K562 (cell line): ENCODE data around the gene MTHFR. TPM values are rescaled to one million over a fixed set of nuclear protein-coding genes. Genes with fewer than 3 reads are reported as not detected.

Source experiments
- BRF1 ChIP-seq: IDR thresholded peaks from 3 replicates; pipeline ENCODE4 v1.6.1; 2011; ENCODE audit warnings: borderline replicate concordance, mild to moderate bottlenecking; ENCODE audit not compliant: insufficient read length; ENCODE audit errors: extremely low read depth
- CREM ChIP-seq: IDR thresholded peaks from 2 replicates; pipeline ENCODE4 v1.6.1; 2014; ENCODE audit warnings: antibody characterized with exemption, low read depth
- DPF2 ChIP-seq: fragments of 450-650 bp; IDR thresholded peaks from 2 replicates; pipeline ENCODE4 v1.6.1; 2016
- E2F5 ChIP-seq: sonication (generic); formaldehyde crosslinking; IDR thresholded peaks from 2 replicates; pipeline ENCODE4 v1.8.0; 2022; ENCODE audit warnings: mild to moderate bottlenecking, missing genetic modification reagents
- ELF4 ChIP-seq: fragments of 450-650 bp; formaldehyde crosslinking; IDR thresholded peaks from 2 replicates; pipeline ENCODE4 v1.4.0; 2022; ENCODE audit warnings: missing genetic modification characterization
- ESRRB ChIP-seq: fragments of 250-450 bp; sonication (Bioruptor Pico); IDR thresholded peaks from 2 replicates; pipeline ENCODE4 v1.5.0; 2020; ENCODE audit warnings: mild to moderate bottlenecking, moderate library complexity, borderline replicate concordance
- ETV1 ChIP-seq: fragments of 450-650 bp; conservative IDR thresholded peaks from 2 replicates; pipeline ENCODE4 v1.6.1; 2016; ENCODE audit warnings: missing genetic modification characterization, control low read depth, low read depth, missing compliant biosample characterization
- HEY1 ChIP-seq: fragments of 250-450 bp; sonication (Bioruptor Pico); IDR thresholded peaks from 2 replicates; pipeline ENCODE4 v1.5.0; 2020; ENCODE audit warnings: mild to moderate bottlenecking, moderate library complexity, borderline replicate concordance
- HLTF ChIP-seq: fragments of 450-650 bp; IDR thresholded peaks from 2 replicates; pipeline ENCODE4 v1.6.1; 2016
- HMG20B ChIP-seq: fragments of 250-450 bp; sonication (Bioruptor Pico); IDR thresholded peaks from 2 replicates; pipeline ENCODE4 v1.5.0; 2021; ENCODE audit warnings: mild to moderate bottlenecking
- JUN ChIP-seq, 2 experiments: sonication (generic) in 1 of 2; formaldehyde crosslinking in 1 of 2; IDR thresholded peaks; 2 replicates each; pipeline versions ENCODE4 v1.6.1 to v1.8.0; 2012 to 2022; ENCODE audit warnings: borderline replicate concordance in 2 of 2, mild to moderate bottlenecking in 2 of 2, improper control_type of control experiment in 1 of 2, low read depth in 1 of 2, low read length in 1 of 2, missing genetic modification reagents in 1 of 2
- KDM1A ChIP-seq, 2 experiments: fragments of 450-650 bp; IDR thresholded peaks; 2 replicates each; pipeline ENCODE4 v1.6.1; 2016; ENCODE audit warnings: mild to moderate bottlenecking in 2 of 2
- MTF1 ChIP-seq: fragments of 250-450 bp; sonication (Bioruptor Pico); IDR thresholded peaks from 2 replicates; pipeline ENCODE4 v1.9.0; 2021; ENCODE audit warnings: moderate library complexity, mild to moderate bottlenecking, inconsistent platforms, borderline replicate concordance
- NCOA6 ChIP-seq: fragments of 450-650 bp; IDR thresholded peaks from 2 replicates; pipeline ENCODE4 v1.6.1; 2017; ENCODE audit warnings: mild to moderate bottlenecking
- NR2C1 ChIP-seq, 2 experiments: fragments of 450-650 bp; IDR thresholded peaks; 2 replicates each; pipeline ENCODE4 v1.6.1; 2017; ENCODE audit warnings: mild to moderate bottlenecking in 2 of 2, antibody characterized with exemption in 1 of 2, inconsistent platforms in 1 of 2, missing compliant biosample characterization in 1 of 2, missing genetic modification characterization in 1 of 2
- PRMT5 ChIP-seq: sonication (generic); formaldehyde crosslinking; IDR thresholded peaks from 2 replicates; pipeline ENCODE4 v1.5.0; 2020; ENCODE audit warnings: missing genetic modification reagents
- PURB ChIP-seq: sonication (generic); formaldehyde crosslinking; IDR thresholded peaks from 2 replicates; pipeline ENCODE4 v1.9.0; 2021; ENCODE audit warnings: low read depth, mild to moderate bottlenecking, missing genetic modification reagents
- SIN3A ChIP-seq, 2 experiments: fragments of 150-350 bp in 1 of 2; IDR thresholded peaks; 2 replicates each; pipeline ENCODE4 v1.6.1; 2011 to 2016; ENCODE audit warnings: borderline replicate concordance in 2 of 2, low read depth in 2 of 2, low read length in 2 of 2, mild to moderate bottlenecking in 2 of 2, moderate library complexity in 2 of 2; ENCODE audit not compliant: control insufficient read depth in 1 of 2
- SP1 ChIP-seq: sonication (generic); formaldehyde crosslinking; IDR thresholded peaks from 2 replicates; pipeline ENCODE4 v1.8.1; 2022; ENCODE audit warnings: mild to moderate bottlenecking, missing genetic modification reagents
- TAF15 ChIP-seq: fragments of 200-400 bp; formaldehyde crosslinking; IDR thresholded peaks from 2 replicates; pipeline ENCODE4 v1.6.1; 2017; ENCODE audit warnings: mild to moderate bottlenecking, low read depth, low read length, moderate library complexity
- TCF3 ChIP-seq: sonication (generic); formaldehyde crosslinking; IDR thresholded peaks from 2 replicates; pipeline ENCODE4 v1.4.0; 2020; ENCODE audit warnings: mild to moderate bottlenecking, missing genetic modification reagents
- ZBTB11 ChIP-seq, 3 experiments: fragments of 200-800 bp in 1 of 3; fragments of 250-450 bp in 1 of 3; fragments of 450-650 bp in 1 of 3; sonication (Bioruptor Pico) in 1 of 3; sonication (Bioruptor generic) in 1 of 3; formaldehyde crosslinking in 1 of 3; IDR thresholded peaks; 2 replicates each; pipeline versions ENCODE4 v1.6.1 to v1.8.0; 2016 to 2022; ENCODE audit warnings: mild to moderate bottlenecking in 2 of 3, missing genetic modification characterization in 2 of 3, missing compliant biosample characterization in 1 of 3, moderate library complexity in 1 of 3
- ZNF253 ChIP-seq: fragments of 250-450 bp; sonication (Bioruptor Pico); conservative IDR thresholded peaks from 2 replicates; pipeline ENCODE4 v1.6.1; 2021; ENCODE audit warnings: mild to moderate bottlenecking
- ZNF280A ChIP-seq: fragments of 450-650 bp; IDR thresholded peaks from 2 replicates; pipeline ENCODE4 v1.6.1; 2018; ENCODE audit warnings: mild to moderate bottlenecking, low read depth; ENCODE audit not compliant: partially characterized antibody
- polyA plus RNA-seq, 8 experiments: library from polyadenylated mRNA; depleted of rRNA in 4 of 8; stranded (reverse) in 5 of 8; unstranded in 3 of 8; fragments of >200 nt; fragmentation: Nextera tagmentation in 2 of 8; fragmentation: Illumina TruSeq in 1 of 8; extraction: Ambion mirVana in 2 of 8; extraction: Trizol in 1 of 8; gene quantifications; 2 replicates each; pipeline versions ENCODE4 v1.2.1 to v1.2.3, GENCODE V29; 2011 to 2014; ENCODE audit warnings: inconsistent platforms in 1 of 8, missing spikeins in 1 of 8
- total RNA-seq, 7 experiments: library from RNA; depleted of rRNA in 6 of 7; stranded (reverse); fragments of >200 nt in 6 of 7; fragmentation: Illumina TruSeq in 2 of 7; extraction: Trizol in 2 of 7; gene quantifications; 2 replicates each; pipeline versions ENCODE4 v1.2.1 to v1.2.3, GENCODE V29; 2011 to 2021; ENCODE audit warnings: low replicate concordance in 1 of 7

Gene MTHFR
- total and polyA plus RNA-seq, 9 of the 15 experiments (the other 6 are each of a cell fraction or from before 2014, with no cell fraction given) = 5.0 to 104 (median 62.6) TPM

GRCh38 chr1:11802616-11802972 lies 3.2 kb downstream of the MTHFR start (continued):
- TF ChIP-seq DPF2 (no peak), HMG20B (CRISPR knock-in tag) (no peak), ELF4 (no peak), TAF15 (no peak), JUN (IDR thresholded peaks at IDR 0.05; ENCODE audit: borderline replicate concordance, low read depth, low read length) (no peak), JUN (CRISPR knock-in tag; IDR thresholded peaks at IDR 0.05; ENCODE audit: borderline replicate concordance) (no peak), SP1 (no peak), CREM (0 out of 2 replicates have a peak, but pooled peaks have one; percentile 3), ETV1 (tag) (0 out of 2 replicates have a peak, but pooled peaks have one; percentile 41), ZNF253 (CRISPR knock-in tag) (no peak), KDM1A (IDR thresholded peaks at IDR 0.05) (no peak), ZBTB11 (CRISPR knock-in tag; IDR thresholded peaks at IDR 0.05) (peak in 1 of 3 experiments; percentile 50; a peak in 1 of 6 replicates), HLTF (no peak), BRF1 (no peak), ZNF280A (no peak), ESRRB (no peak), MTF1 (no peak), E2F5 (no peak), NR2C1 (IDR thresholded peaks at IDR 0.05) (no peak), NR2C1 (tag; IDR thresholded peaks at IDR 0.05) (peak; percentile 99), TCF3 (no peak), NCOA6 (no peak), HEY1 (no peak), SIN3A (IDR thresholded peaks at IDR 0.05; ENCODE audit: borderline replicate concordance in 2 of 2, control insufficient read depth in 1 of 2, low read depth in 2 of 2, low read length in 2 of 2) (peak in 1 of 2 experiments; percentile 90; a peak in 2 of 4 replicates), PRMT5 (no peak), PURB (CRISPR knock-in tag) (no peak)
